Adipocyte (in vitro differentiated cells): ENCODE data around the gene DRGX.

Source experiments
- DNase-seq: peaks from one replicate; pipeline ENCODE4 v3.0.0-alpha.2; 2015; ENCODE audit warnings: low read depth
- H3K27me3 ChIP-seq: replicated peaks from 2 replicates; pipeline ENCODE4 v1.7.0; 2013; ENCODE audit warnings: mild to moderate bottlenecking, low read length, moderate library complexity; ENCODE audit not compliant: control insufficient read depth, insufficient read depth
- H3K36me3 ChIP-seq: 2 replicates; pipeline ENCODE4 v1.7.0; 2013; ENCODE audit warnings: low read length, mild to moderate bottlenecking, moderate library complexity; ENCODE audit not compliant: control insufficient read depth, insufficient read depth, severe bottlenecking
- H3K4me1 ChIP-seq: 2 replicates; pipeline ENCODE4 v1.7.0; 2013; ENCODE audit warnings: mild to moderate bottlenecking, low read length, moderate library complexity; ENCODE audit not compliant: control insufficient read depth, insufficient read depth
- H3K4me3 ChIP-seq: 2 replicates; pipeline ENCODE4 v1.7.0; 2013; ENCODE audit warnings: mild to moderate bottlenecking, low read length, moderate library complexity
- H3K9ac ChIP-seq: 2 replicates; pipeline ENCODE4 v1.7.0; 2013; ENCODE audit warnings: mild to moderate bottlenecking, low read length, moderate library complexity
- H3K9me3 ChIP-seq: 2 replicates; pipeline ENCODE4 v1.7.0; 2013; ENCODE audit warnings: mild to moderate bottlenecking, low read length, moderate library complexity; ENCODE audit not compliant: control insufficient read depth

Gene DRGX

GRCh38 chr10:49359349-49360270 is 36.3 kb downstream of the DRGX start:
- Histone ChIP-seq H3K4me3 (no peak overlapping the region), H3K27me3 (no peaks in the 10 kb centered on the region), H3K9me3 (peaks cover 2% of the 10 kb centered on the region), H3K4me1 (peaks cover 19% of the 10 kb centered on the region), H3K36me3 (no peaks in the 10 kb centered on the region), H3K9ac (peak overlapping the region; percentile 53)
- DNase-seq: peak; percentile 8

GRCh38 chr10:49357910-49358309 is 38.0 kb downstream of the DRGX start:
- H3K9me3 ChIP-seq: peaks cover 2% of the 10 kb centered on the region
- peaks cover 8% of the 10 kb centered on the region for H3K27me3 ChIP-seq
- H3K4me3 ChIP-seq: no peak overlapping the region
- no peak overlapping the region for H3K9ac ChIP-seq
- H3K36me3 ChIP-seq: no peaks in the 10 kb centered on the region
- no peak for DNase-seq
- peaks cover 19% of the 10 kb centered on the region for H3K4me1 ChIP-seq

GRCh38 chr10:49356944-49357343 is 38.9 kb downstream of the DRGX start:
- Histone ChIP-seq H3K36me3 (no peaks in the 10 kb centered on the region), H3K9me3 (peaks cover 2% of the 10 kb centered on the region), H3K9ac (no peak overlapping the region), H3K4me3 (no peak overlapping the region), H3K27me3 (peaks cover 8% of the 10 kb centered on the region), H3K4me1 (peaks cover 19% of the 10 kb centered on the region)
- no peak for DNase-seq

- Histone ChIP-seq H3K9me3 (peaks cover 2% of the 10 kb centered on the region), H3K4me1 (peaks cover 19% of the 10 kb centered on the region), H3K36me3 (no peaks in the 10 kb centered on the region), H3K9ac (no peak overlapping the region), H3K27me3 (peaks cover 11% of the 10 kb centered on the region), H3K4me3 (no peak overlapping the region)
- no peak for DNase-seq
Observed at GRCh38 chr10:49356181-49356580, 39.7 kb downstream of the DRGX start.

GRCh38 chr10:49355221-49355620 is 40.7 kb downstream of the DRGX start:
- DNase-seq: no peak
- no peak overlapping the region for H3K9ac ChIP-seq
- H3K4me3 ChIP-seq: no peak overlapping the region
- peaks cover 14% of the 10 kb centered on the region for H3K27me3 ChIP-seq
- H3K36me3 ChIP-seq: no peaks in the 10 kb centered on the region
- peaks cover 6% of the 10 kb centered on the region for H3K9me3 ChIP-seq
- H3K4me1 ChIP-seq: peaks cover 12% of the 10 kb centered on the region

GRCh38 chr10:49354593-49354992 is 41.3 kb downstream of the DRGX start:
- H3K4me3 ChIP-seq: no peak overlapping the region
- H3K9ac ChIP-seq: no peak overlapping the region
- H3K4me1 ChIP-seq: peaks cover 6% of the 10 kb centered on the region
- no peaks in the 10 kb centered on the region for H3K36me3 ChIP-seq
- H3K9me3 ChIP-seq: peaks cover 12% of the 10 kb centered on the region
- DNase-seq: no peak
- peaks cover 14% of the 10 kb centered on the region for H3K27me3 ChIP-seq

- Histone ChIP-seq H3K9me3 (peaks cover 16% of the 10 kb centered on the region), H3K27me3 (peaks cover 14% of the 10 kb centered on the region), H3K4me3 (no peak overlapping the region), H3K9ac (no peak overlapping the region), H3K36me3 (no peaks in the 10 kb centered on the region), H3K4me1 (peaks cover 4% of the 10 kb centered on the region)
- no peak for DNase-seq
Observed at GRCh38 chr10:49353895-49354566, 41.9 kb downstream of the DRGX start.

GRCh38 chr10:49353026-49353894 is 42.6 kb downstream of the DRGX start:
- H3K9ac ChIP-seq: no peak overlapping the region
- DNase-seq: no peak
- no peaks in the 10 kb centered on the region for H3K36me3 ChIP-seq
- H3K27me3 ChIP-seq: peaks cover 14% of the 10 kb centered on the region
- peaks cover 1% of the 10 kb centered on the region for H3K4me1 ChIP-seq
- peaks cover 16% of the 10 kb centered on the region for H3K9me3 ChIP-seq
- H3K4me3 ChIP-seq: no peak overlapping the region

GRCh38 chr10:49352323-49352722 is 43.6 kb downstream of the DRGX start:
- H3K4me1 ChIP-seq: no peaks in the 10 kb centered on the region
- H3K9ac ChIP-seq: no peak overlapping the region
- H3K36me3 ChIP-seq: no peaks in the 10 kb centered on the region
- H3K4me3 ChIP-seq: no peak overlapping the region
- DNase-seq: no peak
- peaks cover 14% of the 10 kb centered on the region for H3K9me3 ChIP-seq
- H3K27me3 ChIP-seq: peaks cover 14% of the 10 kb centered on the region

GRCh38 chr10:49351669-49352068 is 44.2 kb downstream of the DRGX start:
- Histone ChIP-seq H3K9me3 (peaks cover 14% of the 10 kb centered on the region), H3K36me3 (no peaks in the 10 kb centered on the region), H3K4me3 (no peak overlapping the region), H3K9ac (no peak overlapping the region), H3K4me1 (no peaks in the 10 kb centered on the region), H3K27me3 (peaks cover 14% of the 10 kb centered on the region)
- DNase-seq: no peak
